ENCODE results near the gene HLCS. TPM values are rescaled to one million over a fixed set of nuclear protein-coding genes. Genes with fewer than 3 reads are reported as not detected.

Gene HLCS
- total RNA-seq, 2 donors from 2014 or later, result 27.2 to 38.6 TPM

- intact Hi-C loops (cut with DNase I), result no loop called here
- Histone ChIP-seq H3K9me3 (no peaks in the 10 kb centered on the region), H3K4me1 (no peaks in the 10 kb centered on the region), H3K4me3 (no peak overlapping the region), H3K27me3 (no peaks in the 10 kb centered on the region), H3K27ac (no peak overlapping the region), H3K36me3 (replicated peaks in 1 of 2; ENCODE audit: insufficient read depth in 1 of 2, low read depth in 2 of 2) (no peaks in the 10 kb centered on the region)
- TF ChIP-seq POLR2A (IDR thresholded peaks at IDR 0.05), result no peak
- 88 to 89% methylated on average over 2 of the region's 2 CpGs for WGBS, 2 donors
- DNase-seq, result no peak
- no peak for ATAC-seq
Observed at GRCh38 chr21:36810443-36810842, 156.0 kb downstream of the HLCS start.

DNA sequence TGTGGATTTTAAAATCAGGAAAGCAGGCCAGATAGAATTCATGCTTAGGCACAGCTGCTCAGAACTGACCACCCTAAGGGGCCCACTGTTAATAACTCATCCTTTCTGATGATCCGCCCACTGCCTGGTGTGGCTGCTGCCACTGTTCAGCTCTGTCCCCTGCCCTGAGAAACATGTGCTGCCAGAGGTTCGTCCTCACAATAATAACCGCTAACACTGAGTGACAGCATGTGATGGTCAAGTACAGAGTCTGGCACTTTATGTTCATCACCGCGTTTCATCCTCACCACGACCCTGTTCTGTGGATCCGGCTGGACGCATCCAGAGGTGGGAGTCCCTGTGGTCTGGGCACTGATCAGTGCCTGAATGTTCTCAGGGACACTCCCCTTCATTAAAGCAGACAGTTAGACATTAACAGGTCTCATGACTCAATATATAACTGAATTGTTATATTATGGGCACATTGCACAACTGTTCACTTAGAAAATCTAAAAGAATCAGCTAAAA lies 159.0 kb downstream of the HLCS start:
- DNase-seq (no peak), ATAC-seq (no peak)
- TF ChIP-seq POLR2A (IDR thresholded peaks at IDR 0.05), result no peak
- TF ChIP-seq, protein P1, sequence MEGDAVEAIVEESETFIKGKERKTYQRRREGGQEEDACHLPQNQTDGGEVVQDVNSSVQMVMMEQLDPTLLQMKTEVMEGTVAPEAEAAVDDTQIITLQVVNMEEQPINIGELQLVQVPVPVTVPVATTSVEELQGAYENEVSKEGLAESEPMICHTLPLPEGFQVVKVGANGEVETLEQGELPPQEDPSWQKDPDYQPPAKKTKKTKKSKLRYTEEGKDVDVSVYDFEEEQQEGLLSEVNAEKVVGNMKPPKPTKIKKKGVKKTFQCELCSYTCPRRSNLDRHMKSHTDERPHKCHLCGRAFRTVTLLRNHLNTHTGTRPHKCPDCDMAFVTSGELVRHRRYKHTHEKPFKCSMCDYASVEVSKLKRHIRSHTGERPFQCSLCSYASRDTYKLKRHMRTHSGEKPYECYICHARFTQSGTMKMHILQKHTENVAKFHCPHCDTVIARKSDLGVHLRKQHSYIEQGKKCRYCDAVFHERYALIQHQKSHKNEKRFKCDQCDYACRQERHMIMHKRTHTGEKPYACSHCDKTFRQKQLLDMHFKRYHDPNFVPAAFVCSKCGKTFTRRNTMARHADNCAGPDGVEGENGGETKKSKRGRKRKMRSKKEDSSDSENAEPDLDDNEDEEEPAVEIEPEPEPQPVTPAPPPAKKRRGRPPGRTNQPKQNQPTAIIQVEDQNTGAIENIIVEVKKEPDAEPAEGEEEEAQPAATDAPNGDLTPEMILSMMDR (IDR thresholded peaks at IDR 0.05), result no peak
- Histone ChIP-seq H3K36me3 (replicated peaks in 1 of 2; ENCODE audit: insufficient read depth in 1 of 2, low read depth in 2 of 2) (no peaks in the 10 kb centered on the region), H3K4me3 (no peak overlapping the region), H3K27ac (no peak overlapping the region), H3K4me1 (no peaks in the 10 kb centered on the region), H3K27me3 (no peaks in the 10 kb centered on the region), H3K9me3 (no peaks in the 10 kb centered on the region)
- WGBS, 2 donors, result 88 to 92% methylated on average over 7 to 8 of the region's 8 CpGs
- intact Hi-C loops (cut with DNase I), result no loop called here

GRCh38 chr21:36806103-36806502 lies 160.4 kb downstream of the HLCS start:
- no peak for ATAC-seq
- Histone ChIP-seq H3K4me1 (no peaks in the 10 kb centered on the region), H3K9me3 (no peaks in the 10 kb centered on the region), H3K27me3 (no peaks in the 10 kb centered on the region), H3K27ac (no peak overlapping the region), H3K36me3 (replicated peaks in 1 of 2; ENCODE audit: insufficient read depth in 1 of 2, low read depth in 2 of 2) (no peaks in the 10 kb centered on the region), H3K4me3 (no peak overlapping the region)
- 95 to 96% methylated on average over 4 of the region's 4 CpGs for WGBS, 2 donors
- DNase-seq, result no peak
- no peak for TF ChIP-seq POLR2A (IDR thresholded peaks at IDR 0.05)
- TF ChIP-seq, protein P1 (IDR thresholded peaks at IDR 0.05), result no peak
- intact Hi-C loops (cut with DNase I), result no loop called here

DNA sequence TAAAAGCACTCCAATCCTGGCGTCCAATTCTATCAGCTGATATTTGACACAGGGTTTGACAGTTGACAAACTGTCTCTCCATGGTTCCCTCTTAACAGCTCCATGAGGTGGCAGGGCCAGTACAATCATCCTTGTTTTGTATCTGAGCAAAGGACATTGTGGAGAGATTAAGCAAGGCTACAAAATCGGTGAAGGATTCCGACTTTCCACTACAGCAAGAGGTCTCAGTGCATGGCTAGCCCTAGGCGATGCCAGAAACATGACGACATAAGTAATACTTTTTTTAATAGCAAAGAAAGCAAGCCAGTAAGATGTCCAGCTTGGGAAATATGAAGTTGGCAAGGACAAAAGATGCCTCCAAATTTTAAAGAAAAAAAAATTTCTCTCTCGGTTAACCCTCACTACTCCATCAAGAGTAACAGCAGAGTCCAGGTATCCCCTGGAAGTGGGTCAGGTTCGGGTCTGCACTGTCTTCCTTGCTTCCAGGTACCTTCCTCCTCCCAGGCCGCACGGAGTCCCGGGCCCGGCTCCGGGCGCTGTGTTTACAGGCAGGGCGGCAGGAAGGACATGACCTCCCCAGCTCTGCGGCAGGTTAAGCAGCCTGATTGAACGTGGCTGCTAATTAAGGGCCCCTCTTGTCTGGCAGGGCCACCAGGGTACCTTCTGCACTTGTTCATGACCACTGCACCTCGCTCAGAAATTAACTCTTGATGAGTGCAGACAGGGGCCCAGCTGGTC lies 161.4 kb downstream of the HLCS start:
- DNase-seq, result no peak
- intact Hi-C loops (cut with DNase I), result no loop called here
- Histone ChIP-seq H3K4me3 (no peak overlapping the region), H3K27me3 (no peaks in the 10 kb centered on the region), H3K36me3 (replicated peaks in 1 of 2; ENCODE audit: insufficient read depth in 1 of 2, low read depth in 2 of 2) (no peaks in the 10 kb centered on the region), H3K4me1 (no peaks in the 10 kb centered on the region), H3K9me3 (no peaks in the 10 kb centered on the region), H3K27ac (no peak overlapping the region)
- 91 to 94% methylated on average over 11 to 16 of the region's 17 CpGs for WGBS, 2 donors
- ATAC-seq, result no peak
- TF ChIP-seq, protein P1 (IDR thresholded peaks at IDR 0.05), result no peak
- no peak for TF ChIP-seq POLR2A (IDR thresholded peaks at IDR 0.05)

- Histone ChIP-seq H3K36me3 (replicated peaks in 1 of 2; ENCODE audit: insufficient read depth in 1 of 2, low read depth in 2 of 2) (no peaks in the 10 kb centered on the region), H3K4me3 (no peak overlapping the region), H3K27ac (no peak overlapping the region), H3K4me1 (no peaks in the 10 kb centered on the region), H3K9me3 (no peaks in the 10 kb centered on the region), H3K27me3 (no peaks in the 10 kb centered on the region)
- ATAC-seq (no peak), DNase-seq (no peak)
- 92% methylated on average over 12 to 13 of the region's 13 CpGs for WGBS, 2 donors
- TF ChIP-seq POLR2A (IDR thresholded peaks at IDR 0.05), result no peak
- TF ChIP-seq, protein P1 (IDR thresholded peaks at IDR 0.05), result no peak
- intact Hi-C loops (cut with DNase I), result no loop called here
Observed at GRCh38 chr21:36803816-36804439, 162.5 kb downstream of the HLCS start.

Data from body of pancreas (tissue), 4 donors.